ENCODE data around the gene ZNF462.
A peak's percentile ranks its signal among the peaks of the same experiment; 100 is the strongest.
"Not testable (repeated sequence)": the region's sequence is repeated elsewhere in the genome, so short reads cannot be mapped to it uniquely, and the experiment has no call there.

The ZNF462 gene

GRCh38 chr9:106887066-106887465, 24.1 kb downstream of the ZNF462 start:
- DNase-seq = peak; percentile 60

- DNase-seq = no peak
Observed at GRCh38 chr9:106889061-106889590, 26.2 kb downstream of the ZNF462 start.

DNA sequence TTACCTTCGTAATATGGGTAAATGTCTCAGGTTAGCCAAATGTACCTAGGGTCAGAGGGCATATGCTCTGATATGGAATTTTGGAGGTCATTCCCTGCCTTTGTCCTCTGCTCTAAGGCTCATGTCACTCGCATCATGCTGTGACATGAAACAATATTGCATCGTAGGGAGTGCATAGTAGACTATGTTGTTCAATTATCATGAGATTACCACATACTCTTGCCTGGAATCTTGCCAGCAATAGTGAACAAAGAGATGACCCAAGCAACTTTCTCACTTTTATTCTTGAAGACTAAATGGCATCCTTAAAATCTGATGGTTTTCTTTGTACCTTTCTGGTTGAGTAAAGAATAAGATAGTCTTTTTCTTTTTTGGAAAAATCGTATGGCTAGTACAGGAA, 27.6 kb downstream of the ZNF462 start:
- DNase-seq = no peak

GRCh38 chr9:106891286-106891685, 28.3 kb downstream of the ZNF462 start:
- no peak for DNase-seq

DNA sequence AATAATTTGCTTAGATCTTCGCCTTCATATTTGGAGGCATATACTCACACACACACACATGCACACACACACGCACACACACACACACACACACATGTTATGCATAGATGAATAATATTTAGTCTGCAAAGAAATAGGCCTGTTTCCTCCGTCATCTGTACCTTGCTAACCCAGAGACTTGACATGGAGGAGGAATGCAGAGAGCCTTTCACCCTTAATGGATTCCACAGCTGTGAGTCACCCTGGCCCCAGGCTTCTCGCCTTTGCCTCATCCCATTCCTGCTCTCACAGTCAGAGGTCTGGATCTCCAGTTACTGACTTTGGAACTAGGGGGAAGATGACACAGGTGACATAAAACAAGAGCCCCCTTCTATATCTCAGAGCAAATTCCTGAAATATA, 29.7 kb downstream of the ZNF462 start:
- peak; percentile 98 for DNase-seq

- peak; percentile 37 for DNase-seq
Observed at GRCh38 chr9:106893088-106893487, 30.1 kb downstream of the ZNF462 start.

GRCh38 chr9:106896695-106897094, 33.7 kb downstream of the ZNF462 start:
- no peak for DNase-seq

- peak; percentile 42 for DNase-seq
Observed at GRCh38 chr9:106897236-106897635, 34.3 kb downstream of the ZNF462 start.

DNA sequence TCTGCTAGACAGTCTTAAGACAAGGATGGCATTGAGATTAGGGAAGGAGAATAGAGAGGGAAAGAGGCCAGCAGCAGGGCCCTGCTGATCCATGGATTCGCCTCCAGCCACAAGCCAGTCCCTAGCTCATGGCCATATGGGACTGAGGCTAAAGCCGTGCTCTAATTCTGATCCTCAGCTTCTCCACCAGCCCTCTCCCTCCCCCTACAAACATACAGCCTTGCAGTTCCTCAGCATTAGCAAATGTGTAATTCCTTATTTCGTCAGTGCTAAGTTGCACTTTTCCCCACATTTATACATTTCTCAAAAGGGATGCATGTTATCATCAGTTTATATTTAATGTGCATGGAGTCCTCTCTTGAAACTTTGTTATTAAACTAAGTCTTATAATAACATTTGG, 34.8 kb downstream of the ZNF462 start:
- DNase-seq = no peak

- DNase-seq = not testable (repeated sequence)
Observed at GRCh38 chr9:106900523-106900922, 37.6 kb downstream of the ZNF462 start.

- DNase-seq = no peak
Observed at GRCh38 chr9:106906129-106906528, 43.2 kb downstream of the ZNF462 start.

DNA sequence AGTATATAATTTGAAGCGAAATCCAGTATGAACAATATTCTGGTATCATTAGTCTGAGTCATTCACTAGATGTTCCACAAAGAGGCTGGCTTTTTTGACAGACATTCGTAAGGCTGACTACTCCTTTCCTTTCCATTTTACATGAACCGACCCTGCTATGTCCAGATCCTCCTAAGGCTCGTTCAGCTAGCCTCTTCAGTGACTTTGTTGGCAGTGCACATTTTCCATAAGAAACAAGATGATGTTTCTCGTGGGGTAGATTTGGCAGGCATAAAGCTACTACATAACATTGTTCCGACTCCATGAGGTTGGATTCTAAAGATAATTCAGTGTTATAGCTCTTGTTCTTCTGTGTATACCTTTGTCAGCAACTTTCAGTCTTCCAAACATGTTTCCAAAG, 49.0 kb downstream of the ZNF462 start:
- no peak for DNase-seq

GRCh38 chr9:106913276-106913675, 50.3 kb downstream of the ZNF462 start:
- no peak for DNase-seq

GRCh38 chr9:106915851-106916250, 52.9 kb downstream of the ZNF462 start:
- DNase-seq = no peak

GRCh38 chr9:106916466-106917235, 53.7 kb downstream of the ZNF462 start:
- DNase-seq = peak; percentile 94

DNA sequence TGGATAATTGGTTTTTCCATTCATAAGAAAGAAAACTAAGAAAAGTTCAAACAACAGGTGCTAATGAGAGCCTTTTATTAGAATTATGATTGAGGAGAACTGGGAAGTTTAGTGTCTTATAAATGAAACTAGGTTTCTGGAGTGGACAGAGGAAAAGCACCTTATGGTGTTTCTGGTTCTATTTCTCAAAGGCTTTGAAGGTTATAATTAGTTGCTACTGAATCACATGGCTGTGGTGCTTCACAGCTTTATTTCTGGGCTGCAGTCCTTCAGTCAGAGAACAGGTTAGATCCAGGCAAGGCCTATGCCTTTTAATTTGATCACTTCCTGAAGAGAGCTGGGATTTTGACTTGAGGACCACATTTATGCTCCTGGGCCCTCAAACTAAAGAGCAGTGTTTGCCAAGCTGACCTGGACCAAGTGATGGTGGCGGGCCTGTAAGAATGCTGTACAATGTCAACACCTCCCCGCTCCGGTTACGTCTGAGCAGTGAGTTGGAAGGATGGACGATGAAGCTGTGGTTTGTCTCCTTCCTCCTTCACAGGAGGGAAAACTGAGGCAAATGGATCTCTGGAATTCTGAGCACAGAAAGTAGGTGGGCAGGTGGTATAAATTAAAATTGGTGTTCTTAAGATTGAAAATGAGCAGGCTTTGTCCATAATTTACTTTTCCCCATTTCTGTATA, 56.0 kb downstream of the ZNF462 start:
- no peak for DNase-seq

- DNase-seq = no peak
Observed at GRCh38 chr9:106920091-106920490, 57.1 kb downstream of the ZNF462 start.

- DNase-seq = no peak
Observed at GRCh38 chr9:106920701-106921283, 57.8 kb downstream of the ZNF462 start.

GRCh38 chr9:106921341-106921899, 58.5 kb downstream of the ZNF462 start:
- DNase-seq = peak; percentile 94

DNA sequence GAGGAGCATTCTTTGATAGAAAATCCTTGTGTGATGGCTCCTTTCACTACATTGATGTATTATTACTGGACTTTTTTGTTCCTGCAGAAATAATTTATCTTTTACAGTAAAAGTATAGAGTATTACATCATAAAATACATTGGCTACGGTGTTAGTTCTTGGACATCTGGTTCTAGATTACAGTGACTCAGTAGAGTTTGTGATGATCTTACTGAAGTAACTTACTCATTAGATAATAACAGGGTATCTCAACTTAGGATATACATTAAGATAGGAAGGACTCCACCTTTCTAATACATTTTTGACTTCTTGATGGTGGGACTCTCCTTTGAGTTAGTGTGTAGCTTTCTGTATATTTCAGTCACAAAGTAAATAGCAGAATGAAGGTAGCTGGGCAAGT, 59.1 kb downstream of the ZNF462 start:
- no peak for DNase-seq

- no peak for DNase-seq
Observed at GRCh38 chr9:106925392-106925791, 62.4 kb downstream of the ZNF462 start.

GRCh38 chr9:106927916-106928315, 65.0 kb downstream of the ZNF462 start:
- no peak for DNase-seq

DNA sequence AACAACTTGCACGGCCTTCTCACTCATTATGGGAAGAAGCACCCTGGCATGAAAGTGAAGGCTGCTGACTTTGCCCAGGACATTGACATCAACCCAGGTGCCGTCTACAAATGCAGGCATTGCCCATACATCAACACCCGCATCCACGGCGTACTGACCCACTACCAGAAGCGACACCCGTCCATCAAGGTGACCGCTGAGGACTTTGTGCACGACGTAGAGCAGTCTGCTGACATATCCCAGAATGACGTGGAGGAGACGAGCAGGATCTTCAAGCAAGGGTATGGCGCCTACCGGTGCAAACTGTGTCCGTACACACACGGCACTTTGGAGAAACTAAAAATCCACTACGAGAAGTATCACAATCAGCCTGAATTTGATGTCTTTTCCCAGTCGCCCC, 65.4 kb downstream of the ZNF462 start:
- DNase-seq = no peak

All from NCI-H226 (cell line).